HepG2 (cell line): Measurements from ENCODE around the gene LAMTOR2. TPM values are rescaled to one million over a fixed set of nuclear protein-coding genes. Genes with fewer than 3 reads are reported as not detected.

ENCODE experiments used
- ATAC-seq: fragments of 200-7000 bp; cut with Tn5 transposase; 3 replicates; pipeline ENCODE4 v1.9.1; 2020; ENCODE audit warnings: mild to moderate bottlenecking, moderate library complexity
- BruUV-seq: library from RNA; stranded (reverse); fragments of 400-500 nt; replicated peaks from 2 replicates; lab custom pipeline; 2021; lab: Mats Ljungman, UMichigan
- CTCF ChIA-PET: fragments of 300-600 bp; formaldehyde crosslinking; extraction: SDS; loops from one replicate; lab custom pipeline; 2021; ENCODE audit warnings: low total read pairs, inconsistent platforms, low intra/inter-chr PET ratio; lab: Yijun Ruan, JAX
- POLR2A ChIA-PET: fragments of 350-600 bp; sonication (Branson Sonifier 250); formaldehyde crosslinking; loops from one replicate; lab custom pipeline; 2020; ENCODE audit warnings: antibody characterized with exemption, inconsistent platforms; lab: Yijun Ruan, JAX
- DNase-seq: peaks from one replicate; pipeline ENCODE4 v3.0.0-alpha.2; 2015; ENCODE audit warnings: low spot score
- FAIRE-seq: peaks from 3 replicates; lab custom pipeline; 2011; peaks lifted over from hg19 to GRCh38; lab: Jason Lieb, UNC
- H2AFZ ChIP-seq: one replicate; pipeline ENCODE4 v1.6.1; 2011; ENCODE audit warnings: low read length, inconsistent platforms
- H3K27ac ChIP-seq: fragments of 300-600 bp; 3 replicates; pipeline ENCODE4 v1.8.0; 2011; ENCODE audit warnings: mixed run types, mild to moderate bottlenecking, mixed read lengths, low read length, inconsistent platforms; ENCODE audit not compliant: insufficient read depth; ENCODE audit errors: extremely low read length
- H3K27me3 ChIP-seq, 2 experiments: fragments of 200-600 bp in 1 of 2; 2 replicates in 1 of 2; 3 replicates in 1 of 2; pipeline versions ENCODE4 v1.6.0 to v1.8.0; 2011; ENCODE audit warnings: low read length in 2 of 2, mild to moderate bottlenecking in 2 of 2, moderate library complexity in 2 of 2, inconsistent platforms in 1 of 2; ENCODE audit not compliant: insufficient read depth in 2 of 2, control insufficient read depth in 1 of 2
- H3K36me3 ChIP-seq, 2 experiments: fragments of 200-600 bp in 1 of 2; replicated peaks in 1 of 2; 2 replicates in 1 of 2; 3 replicates in 1 of 2; pipeline versions ENCODE4 v1.5.1 to v1.8.0; 2011; ENCODE audit warnings: low read length in 2 of 2, inconsistent platforms in 1 of 2; ENCODE audit not compliant: insufficient read depth in 2 of 2, control insufficient read depth in 1 of 2
- H3K4me1 ChIP-seq: 2 replicates; pipeline ENCODE4 v1.5.1; 2012; ENCODE audit warnings: low read length, inconsistent platforms; ENCODE audit not compliant: insufficient read depth
- H3K4me2 ChIP-seq: 2 replicates; pipeline ENCODE4 v1.6.0; 2011; ENCODE audit warnings: low read depth, low read length, inconsistent platforms
- H3K4me3 ChIP-seq, 3 experiments: fragments of 200-600 bp in 1 of 3; sonication (generic), shearing (Covaris generic) in 1 of 3; replicated peaks in 1 of 3; 2 replicates each; pipeline ENCODE4 v1.5.1; 2011 to 2016; ENCODE audit warnings: low read length in 3 of 3, inconsistent platforms in 2 of 3, low read depth in 2 of 3, mild to moderate bottlenecking in 2 of 3, control low read depth in 1 of 3, mixed read lengths in 1 of 3; ENCODE audit not compliant: insufficient read depth in 1 of 3
- H3K79me2 ChIP-seq: one replicate; pipeline ENCODE4 v1.6.1; 2011; ENCODE audit warnings: low read length, inconsistent platforms; ENCODE audit not compliant: insufficient read depth
- H3K9ac ChIP-seq: 2 replicates; pipeline ENCODE4 v1.6.0; 2011; ENCODE audit warnings: mild to moderate bottlenecking, low read depth, low read length, inconsistent platforms; ENCODE audit not compliant: insufficient read depth
- H3K9me3 ChIP-seq: 2 replicates; pipeline ENCODE4 v1.5.1; 2012; ENCODE audit warnings: mild to moderate bottlenecking, low read length
- H4K20me1 ChIP-seq: 2 replicates; pipeline ENCODE4 v1.6.0; 2011; ENCODE audit warnings: inconsistent platforms, mild to moderate bottlenecking, low read length, moderate library complexity; ENCODE audit not compliant: insufficient read depth
- BATF2 ChIP-seq: sonication (generic); formaldehyde crosslinking; IDR thresholded peaks from 2 replicates; pipeline ENCODE4 v1.8.0; 2022; ENCODE audit warnings: mild to moderate bottlenecking, missing genetic modification reagents, moderate library complexity
- BCL6 ChIP-seq: IDR thresholded peaks from 2 replicates; pipeline ENCODE4 v1.6.1; 2016; ENCODE audit warnings: missing genetic modification reagents, missing compliant biosample characterization
- E2F1 ChIP-seq: sonication (generic); formaldehyde crosslinking; IDR thresholded peaks from 2 replicates; pipeline ENCODE4 v1.5.0; 2020; ENCODE audit warnings: missing genetic modification reagents
- ETV5 ChIP-seq: IDR thresholded peaks from 2 replicates; pipeline ENCODE4 v1.6.1; 2018; ENCODE audit warnings: missing biosample characterization, missing genetic modification reagents, inconsistent platforms, borderline replicate concordance
- GATAD2A ChIP-seq: IDR thresholded peaks from 2 replicates; pipeline ENCODE4 v1.6.1; 2016
- HDAC6 ChIP-seq: fragments of 200-600 bp; sonication (generic); IDR thresholded peaks from 2 replicates; pipeline ENCODE4 v1.7.0; 2017; ENCODE audit warnings: mild to moderate bottlenecking, antibody characterized with exemption, low read length, low read depth
- IKZF5 ChIP-seq: IDR thresholded peaks from 2 replicates; pipeline ENCODE4 v1.6.1; 2018; ENCODE audit warnings: missing genetic modification reagents, mild to moderate bottlenecking, missing compliant biosample characterization
- MNT ChIP-seq: fragments of 450-650 bp; IDR thresholded peaks from 2 replicates; pipeline ENCODE4 v1.6.1; 2016
- MTA1 ChIP-seq: sonication (generic); formaldehyde crosslinking; IDR thresholded peaks from 2 replicates; pipeline ENCODE4 v1.4.0; 2020; ENCODE audit warnings: missing genetic modification reagents, mild to moderate bottlenecking, borderline replicate concordance
- PHF21A ChIP-seq: sonication (generic); formaldehyde crosslinking; IDR thresholded peaks from 2 replicates; pipeline ENCODE4 v1.5.0; 2020; ENCODE audit warnings: mild to moderate bottlenecking, missing genetic modification reagents
- SRF ChIP-seq: IDR thresholded peaks from 2 replicates; pipeline ENCODE4 v1.6.1; 2011; ENCODE audit warnings: mild to moderate bottlenecking, low read depth, low read length, moderate library complexity
- TBL1XR1 ChIP-seq: fragments of 150-350 bp; IDR thresholded peaks from 2 replicates; pipeline ENCODE4 v1.6.1; 2014; ENCODE audit warnings: borderline replicate concordance, low read length; ENCODE audit not compliant: partially characterized antibody
- THRA ChIP-seq: sonication (generic); formaldehyde crosslinking; IDR thresholded peaks from 2 replicates; pipeline ENCODE4 v1.4.0; 2020; ENCODE audit warnings: missing genetic modification reagents, borderline replicate concordance
- ZBTB44 ChIP-seq: sonication (generic); formaldehyde crosslinking; IDR thresholded peaks from 2 replicates; pipeline ENCODE4 v1.4.0; 2020; ENCODE audit warnings: missing genetic modification reagents
- ZNF614 ChIP-seq: IDR thresholded peaks from 2 replicates; pipeline ENCODE4 v1.6.1; 2018; ENCODE audit warnings: missing biosample characterization, missing genetic modification reagents, inconsistent platforms, borderline replicate concordance
- WGBS: methylation state at CpG from one replicate; pipeline ENCODE4 v1.1.6; 2017; ENCODE audit warnings: low lambda C conversion rate; 5-methylcytosine and 5-hydroxymethylcytosine counted together
- in situ Hi-C: cut with HindIII; loops from 2 replicates; pipeline ENCODE4 v1.10.0; 2017; ENCODE audit warnings: low pct_unique_long_range_greater_than_20kb; ENCODE audit not compliant: extremely low pct_ligation_motif_present
- intact Hi-C: fragments of 100-400 bp; cut with micrococcal nuclease; formaldehyde crosslinking; loops from one replicate; pipeline ENCODE4 v1.10.0; 2022; ENCODE audit not compliant: unreplicated experiment
- polyA plus RNA-seq, 8 experiments: library from polyadenylated mRNA; depleted of rRNA in 3 of 8; stranded (reverse) in 7 of 8; unstranded in 1 of 8; fragments of >200 nt; fragmentation: Illumina TruSeq in 4 of 8; extraction: Trizol in 4 of 8; gene quantifications; 2 replicates each; pipeline versions ENCODE4 v1.2.1 to v1.2.3, GENCODE V29; 2011 to 2016; ENCODE audit warnings: low read depth in 4 of 8, missing spikeins in 1 of 8, mixed read lengths in 1 of 8; ENCODE audit not compliant: insufficient read depth in 1 of 8
- total RNA-seq, 5 experiments: library from RNA; depleted of rRNA; stranded (reverse); fragments of >200 nt; fragmentation: Illumina TruSeq; extraction: Trizol; gene quantifications; 2 replicates each; pipeline ENCODE4 v1.2.3, GENCODE V29; 2016; ENCODE audit warnings: low read depth in 1 of 5

Gene LAMTOR2
- total and polyA plus RNA-seq, 2 of the 13 experiments (the other 11 are each of a cell fraction or from before 2014, with no cell fraction given) = 36.5 to 66.4 TPM

- Histone ChIP-seq H2AFZ (peak overlapping the region; percentile 88), H3K36me3 (no peaks in the 10 kb centered on the region), H3K4me3 (no peak overlapping the region), H3K27ac (no peak overlapping the region), H3K4me1 (peaks cover 28% of the 10 kb centered on the region), H3K27me3 (no peaks in the 10 kb centered on the region), H3K4me2 (peak overlapping the region; percentile 51), H4K20me1 (no peaks in the 10 kb centered on the region), H3K79me2 (no peaks in the 10 kb centered on the region), H3K9ac (no peak overlapping the region), H3K9me3 (no peaks in the 10 kb centered on the region)
- in situ Hi-C loops = no loop called here
- DNase-seq (peak; percentile 62), ATAC-seq (peak; percentile 98), FAIRE-seq (peak; percentile 69)
- BruUV-seq = no TSS peak
- intact Hi-C loops = no loop called here
- ChIA-PET POLR2A (interaction anchor here (1.0 kb wide), 1 partner anchor 40 kb away, joined by 3 read pairs; no protein-coding TSS in a partner anchor), CTCF (interaction anchor here (1.7 kb wide), 1 partner anchor 40 kb away, joined by 11 read pairs; no protein-coding TSS in a partner anchor)
- 13% methylated on average over 9 of the region's 9 CpGs for WGBS
- TF ChIP-seq E2F1 (CRISPR knock-in tag) (no peak), IKZF5 (CRISPR knock-in tag) (0 out of 2 replicates have a peak, but pooled peaks have one; percentile 44), BATF2 (CRISPR knock-in tag) (no peak), TBL1XR1 (no peak), GATAD2A (peak; percentile 53), ZNF614 (CRISPR knock-in tag) (0 out of 2 replicates have a peak, but pooled peaks have one; percentile 17), ZBTB44 (no peak), MNT (no peak), SRF (0 out of 2 replicates have a peak, but pooled peaks have one; percentile 16), THRA (CRISPR knock-in tag) (no peak), HDAC6 (no peak), PHF21A (no peak), ETV5 (CRISPR knock-in tag) (no peak), MTA1 (CRISPR knock-in tag) (no peak), BCL6 (CRISPR knock-in tag) (0 out of 2 replicates have a peak, but pooled peaks have one; percentile 11)
These were observed 28.7 kb upstream of the LAMTOR2 start for GRCh38 chr1:156025876-156026275.
